OCI-LY3 (cell line): ENCODE measurements around the gene ADGRB3.

Source experiments
- CTCF ChIP-seq: fragments of 200-600, 300-600 bp; sonication (generic); IDR thresholded peaks from 2 replicates; pipeline ENCODE4 v1.5.1; 2014; ENCODE audit warnings: antibody characterized with exemption, low read length, low read depth
- EZH2phosphoT487 ChIP-seq: fragments of 200-600 bp; shearing (Covaris generic); IDR thresholded peaks from 2 replicates; pipeline ENCODE4 v1.6.1; 2018; ENCODE audit warnings: antibody characterized with exemption, mixed run types, low read depth

GRCh38 chr6:69279805-69280204, 644.7 kb downstream of the ADGRB3 start:
- TF ChIP-seq CTCF: no peak
- no peak for TF ChIP-seq EZH2phosphoT487
